H1 (cell line): ENCODE measurements around the gene ZSCAN21.
A peak's percentile ranks its signal among the peaks of the same experiment; 100 is the strongest.

Experiments used
- ATF3 ChIP-seq: IDR thresholded peaks from 2 replicates; pipeline ENCODE4 v1.6.1; 2011; ENCODE audit warnings: low read depth, mild to moderate bottlenecking, low read length; ENCODE audit not compliant: insufficient read depth
- CBX5 ChIP-seq: fragments of 300-800, 300-1000 bp; sonication (generic); IDR thresholded peaks from 2 replicates; pipeline ENCODE4 v1.7.1; 2016; ENCODE audit warnings: antibody characterized with exemption, low read length, low read depth
- CTCF ChIP-seq, 3 experiments: IDR thresholded peaks; 1 replicate in 2 of 3; 2 replicates in 1 of 3; pipeline versions ENCODE4 v1.5.1 to v1.6.1; 2011; ENCODE audit warnings: low read length in 3 of 3, mild to moderate bottlenecking in 3 of 3, inconsistent platforms in 2 of 3, low read depth in 1 of 3, moderate library complexity in 1 of 3; ENCODE audit not compliant: insufficient read depth in 1 of 3; ENCODE audit errors: control extremely low read depth in 1 of 3
- EZH2 ChIP-seq: fragments of 200-600 bp; sonication (generic); IDR thresholded peaks from 2 replicates; pipeline ENCODE4 v1.7.1; 2012; ENCODE audit warnings: low read depth, mild to moderate bottlenecking, moderate library complexity, low read length, inconsistent platforms; ENCODE audit not compliant: severe bottlenecking
- POLR2A ChIP-seq, 2 experiments: IDR thresholded peaks; 1 replicate in 1 of 2; 2 replicates in 1 of 2; pipeline ENCODE4 v1.6.1; 2011; ENCODE audit warnings: low read depth in 2 of 2, low read length in 2 of 2, mild to moderate bottlenecking in 2 of 2; ENCODE audit errors: control extremely low read depth in 1 of 2
- POLR2AphosphoS5 ChIP-seq: IDR thresholded peaks from 2 replicates; pipeline ENCODE4 v1.6.1; 2011; ENCODE audit warnings: low read depth, low read length
- RFX5 ChIP-seq: IDR thresholded peaks from 2 replicates; pipeline ENCODE4 v1.6.1; 2011; ENCODE audit warnings: low read depth, low read length, improper control_type of control experiment, borderline replicate concordance
- TEAD4 ChIP-seq: IDR thresholded peaks from 2 replicates; pipeline ENCODE4 v1.6.1; 2012; ENCODE audit warnings: low read depth, low read length, inconsistent platforms, mixed read lengths

GRCh38 chr7:100093054-100093453 is 43.5 kb downstream of the ZSCAN21 start:
- TF ChIP-seq CTCF (IDR thresholded peaks at IDR 0.05; ENCODE audit: control extremely low read depth in 1 of 3, insufficient read depth in 1 of 3, low read depth in 1 of 3, low read length in 3 of 3), result no peak
- TF ChIP-seq TEAD4, result no peak
- no peak for TF ChIP-seq CBX5
- peak; percentile 57 to 80 for TF ChIP-seq POLR2A (IDR thresholded peaks at IDR 0.05; ENCODE audit: control extremely low read depth in 1 of 2, low read depth in 2 of 2, low read length in 2 of 2)
- no peak for TF ChIP-seq ATF3
- no peak for TF ChIP-seq EZH2
- peak; percentile 84 for TF ChIP-seq POLR2AphosphoS5
- TF ChIP-seq RFX5, result no peak
